BLaER1 treated with 17β-estradiol and CSF1 and Interleukin-3, amounts not matched to agents 10 nM and 100 nM (cell line): ENCODE measurements around the gene SUCO.

ENCODE experiments used
- H3K27ac ChIP-seq, 11 experiments: shearing (Covaris generic); formaldehyde crosslinking; 2 replicates each; pipeline ENCODE4 v1.8.1; 2022
- H3K27me3 ChIP-seq, 11 experiments: shearing (Covaris generic); formaldehyde crosslinking; 2 replicates each; pipeline ENCODE4 v1.8.1; 2022
- H3K36me3 ChIP-seq, 11 experiments: shearing (Covaris generic); formaldehyde crosslinking; 2 replicates each; pipeline ENCODE4 v1.8.1; 2022
- H3K4me1 ChIP-seq, 10 experiments: shearing (Covaris generic); formaldehyde crosslinking; 2 replicates each; pipeline ENCODE4 v1.8.1; 2022
- H3K4me2 ChIP-seq, 11 experiments: shearing (Covaris generic); formaldehyde crosslinking; 2 replicates each; pipeline ENCODE4 v1.8.1; 2022
- H3K4me3 ChIP-seq, 10 experiments: shearing (Covaris generic); formaldehyde crosslinking; 2 replicates each; pipeline ENCODE4 v1.8.1; 2022
- H3K9ac ChIP-seq, 11 experiments: shearing (Covaris generic); formaldehyde crosslinking; 2 replicates each; pipeline ENCODE4 v1.8.1; 2022
- H3K9me3 ChIP-seq, 11 experiments: shearing (Covaris generic); formaldehyde crosslinking; replicated peaks in 1 of 11; 2 replicates each; pipeline ENCODE4 v1.8.1; 2022
- H4K20me1 ChIP-seq, 11 experiments: shearing (Covaris generic); formaldehyde crosslinking; 2 replicates each; pipeline ENCODE4 v1.8.1; 2022
- Cebpa-rat ChIP-seq, 11 experiments: shearing (Covaris generic); IDR thresholded peaks; 2 replicates each; pipeline ENCODE4 v1.8.1; 2022

The SUCO gene

DNA sequence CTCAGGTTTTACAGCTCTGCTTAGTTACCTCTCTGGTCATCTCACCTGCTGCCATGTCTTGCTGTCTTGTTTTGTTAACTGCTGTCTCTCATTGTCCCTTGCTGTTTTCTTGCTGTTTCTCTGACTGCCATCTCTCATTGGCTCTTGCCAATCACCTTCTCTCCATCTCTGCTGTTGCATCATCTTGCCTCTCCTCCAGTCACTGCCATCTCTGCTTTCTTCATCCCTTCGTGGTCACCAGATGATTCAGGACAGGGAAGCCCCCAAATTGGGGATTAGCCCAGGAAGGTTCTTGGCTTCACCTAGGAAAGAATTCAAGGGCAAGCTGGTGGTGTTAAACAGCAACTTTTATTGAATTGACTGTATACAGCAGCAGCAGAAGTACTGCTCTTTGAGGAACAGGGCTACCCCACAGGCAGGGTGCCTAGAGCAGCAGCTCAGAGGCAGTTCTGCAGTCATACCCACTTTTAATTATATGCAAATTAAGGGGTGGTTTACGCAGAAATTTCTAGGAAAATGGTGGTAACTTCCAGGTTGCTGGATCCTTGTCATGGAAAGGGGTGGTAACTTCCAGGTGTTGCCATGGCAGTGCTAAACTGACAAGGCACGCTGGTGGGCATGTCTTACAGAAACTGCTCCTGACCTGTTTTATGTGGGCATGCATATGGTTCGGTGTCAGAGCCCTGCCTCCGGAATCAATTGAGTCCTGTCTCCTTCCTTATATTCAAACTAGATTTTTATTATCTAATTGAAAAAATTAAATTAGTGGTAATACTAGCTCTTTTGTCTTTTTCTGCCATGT lies 33.4 kb downstream of the SUCO start:
- TF ChIP-seq Cebpa-rat (IDR thresholded peaks at IDR 0.05) = no peak
- Histone ChIP-seq H3K4me2 (no peak overlapping the region), H3K27ac (no peak overlapping the region), H4K20me1 (no peaks in the 10 kb centered on the region; a peak in 1 of 22 replicates), H3K27me3 (no peaks in the 10 kb centered on the region), H3K9me3 (peaks cover 37 to 54% (median 48%) of the 10 kb centered on the region in 11 experiments), H3K9ac (no peak overlapping the region), H3K4me3 (no peak overlapping the region), H3K36me3 (peaks cover 77 to 94% (median 87%) of the 10 kb centered on the region in 11 experiments), H3K4me1 (peaks cover 0 to 6% (median 0%) of the 10 kb centered on the region in 10 experiments; a peak in 1 of 20 replicates)

DNA sequence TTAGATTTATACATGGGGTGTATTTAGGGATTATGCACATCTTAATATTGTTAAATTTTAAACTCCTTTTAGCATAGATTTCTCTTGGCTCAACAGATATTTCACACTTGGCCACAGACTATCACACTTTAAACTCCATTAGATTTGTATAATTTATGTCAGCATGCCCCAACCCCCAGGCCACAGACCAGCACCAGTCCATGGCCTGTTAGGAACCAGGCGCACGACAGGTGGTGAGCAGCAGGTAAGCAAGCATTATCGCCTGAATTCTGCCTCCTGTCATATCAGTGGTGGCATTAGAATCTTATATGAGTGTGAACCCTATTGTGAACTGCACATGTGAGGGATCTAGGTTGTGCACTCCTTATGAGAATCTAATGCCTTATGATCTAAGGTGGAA lies 34.8 kb downstream of the SUCO start:
- Histone ChIP-seq H3K4me1 (peaks cover 0 to under 1% (median 0%) of the 10 kb centered on the region in 10 experiments; a peak in 1 of 20 replicates), H4K20me1 (no peaks in the 10 kb centered on the region; a peak in 1 of 22 replicates), H3K36me3 (peaks cover 64 to 86% (median 76%) of the 10 kb centered on the region in 11 experiments), H3K9me3 (peaks cover 30 to 41% (median 35%) of the 10 kb centered on the region in 11 experiments), H3K4me2 (no peak overlapping the region), H3K9ac (no peak overlapping the region), H3K27me3 (no peaks in the 10 kb centered on the region), H3K27ac (no peak overlapping the region), H3K4me3 (no peak overlapping the region)
- no peak for TF ChIP-seq Cebpa-rat (IDR thresholded peaks at IDR 0.05)

DNA sequence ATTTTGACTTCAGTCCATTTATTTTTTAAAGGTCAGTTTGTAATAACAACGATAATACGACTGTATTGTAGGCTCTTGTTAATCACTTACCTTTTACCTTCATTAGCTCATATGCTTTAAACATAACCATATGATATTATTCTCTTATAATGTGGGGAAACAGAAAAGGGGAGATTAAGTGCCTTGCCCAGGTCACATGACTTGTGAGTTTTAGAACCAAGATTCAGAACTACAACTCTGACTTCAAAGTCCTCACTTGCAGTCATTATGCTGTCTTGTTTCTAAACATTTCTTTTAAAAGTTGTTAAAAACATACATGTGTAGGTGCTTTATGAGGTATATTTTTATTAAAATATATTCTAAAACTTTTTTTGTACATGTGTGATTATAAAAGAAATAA lies 41.1 kb downstream of the SUCO start:
- no peak overlapping the region for H3K9ac ChIP-seq
- no peak overlapping the region for H3K4me2 ChIP-seq
- H3K27me3 ChIP-seq = no peaks in the 10 kb centered on the region
- H4K20me1 ChIP-seq = no peaks in the 10 kb centered on the region
- peaks cover 0 to 8% (median 3%) of the 10 kb centered on the region in 10 experiments; a peak in 5 of 20 replicates for H3K4me1 ChIP-seq
- TF ChIP-seq Cebpa-rat (IDR thresholded peaks at IDR 0.05) = no peak
- H3K9me3 ChIP-seq = peaks cover 17 to 22% (median 20%) of the 10 kb centered on the region in 11 experiments
- H3K36me3 ChIP-seq = peaks cover 27 to 81% (median 62%) of the 10 kb centered on the region in 11 experiments
- no peak overlapping the region for H3K27ac ChIP-seq
- no peak overlapping the region for H3K4me3 ChIP-seq

DNA sequence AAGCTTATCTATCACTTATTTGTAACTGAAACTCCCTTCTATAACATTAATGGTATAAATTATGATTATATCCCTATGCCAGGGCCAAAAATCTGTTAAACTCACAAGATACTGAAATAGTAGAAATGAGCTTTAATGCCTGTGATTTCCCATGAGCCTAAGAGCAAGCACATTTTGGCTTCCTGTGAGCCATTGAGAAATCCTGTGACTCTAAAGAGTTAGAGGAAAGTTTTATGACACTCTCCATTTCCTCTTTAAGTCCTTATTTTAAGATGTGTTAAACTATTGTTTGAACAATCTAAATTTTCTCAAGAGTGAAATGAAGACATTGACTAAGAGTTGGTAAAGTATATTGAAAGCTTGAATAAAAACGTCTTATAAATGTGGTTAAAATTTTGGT lies 45.6 kb downstream of the SUCO start:
- no peak for TF ChIP-seq Cebpa-rat (IDR thresholded peaks at IDR 0.05)
- H3K27ac ChIP-seq = no peak overlapping the region
- no peaks in the 10 kb centered on the region for H3K27me3 ChIP-seq
- no peaks in the 10 kb centered on the region for H3K9me3 ChIP-seq
- H3K4me3 ChIP-seq = no peak overlapping the region
- H3K36me3 ChIP-seq = peaks cover 23 to 86% (median 60%) of the 10 kb centered on the region in 11 experiments
- peak overlapping the region in 4 of 11 experiments; percentile 1 to 37 (median 20); a peak in 2 of 22 replicates for H3K4me2 ChIP-seq
- H4K20me1 ChIP-seq = no peaks in the 10 kb centered on the region
- H3K9ac ChIP-seq = no peak overlapping the region
- H3K4me1 ChIP-seq = peaks cover 0 to 8% (median 3%) of the 10 kb centered on the region in 10 experiments; a peak in 5 of 20 replicates

- no peak for TF ChIP-seq Cebpa-rat (IDR thresholded peaks at IDR 0.05)
- H3K4me2 ChIP-seq = no peak overlapping the region
- H3K9me3 ChIP-seq = no peaks in the 10 kb centered on the region
- H4K20me1 ChIP-seq = no peaks in the 10 kb centered on the region
- peaks cover 33 to 84% (median 54%) of the 10 kb centered on the region in 11 experiments for H3K36me3 ChIP-seq
- H3K4me3 ChIP-seq = no peak overlapping the region
- no peaks in the 10 kb centered on the region for H3K27me3 ChIP-seq
- H3K4me1 ChIP-seq = peaks cover 0 to 8% (median 3%) of the 10 kb centered on the region in 10 experiments; a peak in 5 of 20 replicates
- H3K9ac ChIP-seq = no peak overlapping the region
- H3K27ac ChIP-seq = no peak overlapping the region
These were observed 48.3 kb downstream of the SUCO start for GRCh38 chr1:172581273-172581672.

DNA sequence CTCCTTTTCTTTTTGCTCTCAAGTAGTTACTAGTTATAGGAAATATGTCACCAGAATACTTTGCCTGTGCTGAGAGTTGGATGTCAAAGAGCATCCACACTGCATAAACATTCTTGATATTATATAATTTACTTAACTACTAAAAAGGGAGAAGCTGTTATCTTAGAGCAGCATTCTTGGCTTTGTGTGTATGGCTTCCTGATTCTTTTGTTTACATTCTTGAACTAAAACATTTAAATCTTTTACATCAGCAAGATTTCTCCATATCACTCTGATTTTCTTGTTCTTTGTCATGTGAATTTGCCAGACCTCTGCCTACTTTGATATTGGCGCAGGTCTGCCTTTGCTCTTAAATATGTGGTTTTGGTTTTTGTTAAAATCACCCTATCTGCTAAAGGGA lies 48.8 kb downstream of the SUCO start:
- H3K27ac ChIP-seq = no peak overlapping the region
- H4K20me1 ChIP-seq = no peaks in the 10 kb centered on the region
- TF ChIP-seq Cebpa-rat (IDR thresholded peaks at IDR 0.05) = no peak
- H3K36me3 ChIP-seq = peaks cover 33 to 87% (median 56%) of the 10 kb centered on the region in 11 experiments
- H3K4me1 ChIP-seq = peaks cover 0 to 8% (median 3%) of the 10 kb centered on the region in 10 experiments; a peak in 5 of 20 replicates
- no peaks in the 10 kb centered on the region for H3K27me3 ChIP-seq
- no peak overlapping the region for H3K4me3 ChIP-seq
- H3K4me2 ChIP-seq = no peak overlapping the region
- H3K9me3 ChIP-seq = no peaks in the 10 kb centered on the region
- H3K9ac ChIP-seq = no peak overlapping the region

- no peak for TF ChIP-seq Cebpa-rat (IDR thresholded peaks at IDR 0.05)
- Histone ChIP-seq H3K4me1 (peaks cover 0 to 10% (median 3%) of the 10 kb centered on the region in 10 experiments; a peak in 9 of 20 replicates), H3K9me3 (no peaks in the 10 kb centered on the region), H4K20me1 (no peaks in the 10 kb centered on the region), H3K4me2 (no peak overlapping the region), H3K27me3 (no peaks in the 10 kb centered on the region), H3K27ac (no peak overlapping the region), H3K36me3 (peaks cover 34 to 86% (median 56%) of the 10 kb centered on the region in 11 experiments), H3K9ac (no peak overlapping the region), H3K4me3 (no peak overlapping the region)
These were observed 49.9 kb downstream of the SUCO start for GRCh38 chr1:172582889-172583288.

DNA sequence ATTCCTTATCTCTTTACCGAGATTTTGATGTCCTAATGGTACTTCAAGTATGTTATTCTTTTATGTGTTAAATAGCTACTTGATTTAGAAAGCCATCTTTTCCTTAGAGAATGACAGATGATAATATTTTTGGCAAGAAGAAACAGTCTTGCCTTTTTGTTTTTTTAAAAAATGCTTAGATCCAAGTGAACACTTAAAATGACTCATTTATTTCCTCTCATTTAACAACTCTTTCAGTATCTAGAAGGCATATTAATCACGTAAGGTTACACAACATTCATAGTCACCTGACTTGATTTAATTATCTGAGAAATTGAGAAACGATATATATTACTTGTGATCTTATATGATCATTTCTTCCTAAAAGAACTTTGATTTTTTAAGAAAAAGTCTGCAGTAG lies 52.4 kb downstream of the SUCO start:
- Histone ChIP-seq H3K4me3 (no peak overlapping the region), H4K20me1 (peaks cover 0 to 7% (median 0%) of the 10 kb centered on the region in 11 experiments; a peak in 1 of 22 replicates), H3K4me2 (no peak overlapping the region), H3K9me3 (peaks cover 0 to 3% (median 0%) of the 10 kb centered on the region in 11 experiments; a peak in 4 of 22 replicates), H3K9ac (no peak overlapping the region), H3K27ac (no peak overlapping the region), H3K36me3 (peaks cover 35 to 86% (median 55%) of the 10 kb centered on the region in 11 experiments), H3K27me3 (no peaks in the 10 kb centered on the region), H3K4me1 (peaks cover 0 to 29% (median 3%) of the 10 kb centered on the region in 10 experiments; a peak in 9 of 20 replicates)
- no peak for TF ChIP-seq Cebpa-rat (IDR thresholded peaks at IDR 0.05)

DNA sequence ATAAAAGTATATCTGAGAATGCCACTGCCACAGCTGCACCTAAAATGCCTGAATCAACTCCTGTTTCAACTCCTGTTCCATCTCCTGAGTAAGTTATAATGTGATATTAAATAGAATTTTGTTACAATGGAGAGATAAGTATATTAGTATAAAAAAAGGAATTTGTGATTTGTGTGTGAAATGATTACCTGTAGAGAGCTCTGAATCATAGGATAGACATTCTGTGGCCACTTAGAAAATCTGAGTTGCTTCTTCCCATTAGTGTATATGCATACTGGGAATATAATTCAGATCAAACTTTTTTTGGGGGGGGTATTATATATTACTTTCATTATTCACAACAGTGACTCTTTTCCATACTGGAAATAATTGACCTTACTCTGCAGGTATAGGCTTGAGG lies 52.9 kb downstream of the SUCO start:
- Histone ChIP-seq H4K20me1 (peaks cover 0 to 7% (median 0%) of the 10 kb centered on the region in 11 experiments; a peak in 1 of 22 replicates), H3K4me1 (peaks cover 0 to 34% (median 3%) of the 10 kb centered on the region in 10 experiments; a peak in 9 of 20 replicates), H3K9me3 (peaks cover 0 to 8% (median 5%) of the 10 kb centered on the region in 11 experiments; a peak in 11 of 22 replicates), H3K27me3 (no peaks in the 10 kb centered on the region), H3K9ac (no peak overlapping the region), H3K27ac (no peak overlapping the region), H3K4me3 (no peak overlapping the region), H3K4me2 (no peak overlapping the region), H3K36me3 (peaks cover 35 to 87% (median 55%) of the 10 kb centered on the region in 11 experiments)
- no peak for TF ChIP-seq Cebpa-rat (IDR thresholded peaks at IDR 0.05)
